GM13976 (cell line): ENCODE measurements around the gene LRRC74A.

ENCODE experiments used
- DNase-seq: peaks from one replicate; pipeline ENCODE4 v3.0.0; 2012; ENCODE audit warnings: low spot score
- CTCF ChIP-seq: IDR thresholded peaks from 2 replicates; pipeline ENCODE4 v1.5.1; 2012; ENCODE audit warnings: borderline replicate concordance, mild to moderate bottlenecking; ENCODE audit not compliant: insufficient read depth; ENCODE audit errors: extremely low read depth, missing control alignments, control extremely low read depth
- in situ Hi-C: fragments of 300-500 bp; cut with MboI; formaldehyde crosslinking; loops from one replicate; pipeline ENCODE4 v1.12.0; 2022; ENCODE audit warnings: low sequenced_read_pairs, mixed read lengths, inconsistent platforms; ENCODE audit not compliant: unreplicated experiment

LRRC74A gene

GRCh38 chr14:76780360-76780759, 45.8 kb upstream of the LRRC74A start:
- in situ Hi-C loops, result no loop called here
- TF ChIP-seq CTCF, result no peak
- DNase-seq, result no peak

GRCh38 chr14:76780875-76781647, 45.1 kb upstream of the LRRC74A start:
- TF ChIP-seq CTCF, result no peak
- in situ Hi-C loops, result no loop called here
- no peak for DNase-seq

GRCh38 chr14:76781648-76782051, 44.6 kb upstream of the LRRC74A start:
- no peak for DNase-seq
- TF ChIP-seq CTCF, result no peak
- in situ Hi-C loops, result no loop called here

- no peak for DNase-seq
- in situ Hi-C loops, result no loop called here
- TF ChIP-seq CTCF, result no peak
Measured at GRCh38 chr14:76782115-76782884, 43.9 kb upstream of the LRRC74A start.

- DNase-seq, result peak; percentile 66
- in situ Hi-C loops, result no loop called here
- TF ChIP-seq CTCF, result no peak
Measured at GRCh38 chr14:76782885-76783566, 43.2 kb upstream of the LRRC74A start.

- no peak for DNase-seq
- no peak for TF ChIP-seq CTCF
- in situ Hi-C loops, result no loop called here
Measured at GRCh38 chr14:76784266-76784874, 41.8 kb upstream of the LRRC74A start.
